Measurements from ENCODE around the gene DNAAF8. TPM values are rescaled to one million over a fixed set of nuclear protein-coding genes. Genes with fewer than 3 reads are reported as not detected.
A peak's percentile ranks its signal among the peaks of the same experiment; 100 is the strongest.

DNAAF8 gene
- total RNA-seq, 1 donor from 2014 or later: 0.96 TPM

DNA sequence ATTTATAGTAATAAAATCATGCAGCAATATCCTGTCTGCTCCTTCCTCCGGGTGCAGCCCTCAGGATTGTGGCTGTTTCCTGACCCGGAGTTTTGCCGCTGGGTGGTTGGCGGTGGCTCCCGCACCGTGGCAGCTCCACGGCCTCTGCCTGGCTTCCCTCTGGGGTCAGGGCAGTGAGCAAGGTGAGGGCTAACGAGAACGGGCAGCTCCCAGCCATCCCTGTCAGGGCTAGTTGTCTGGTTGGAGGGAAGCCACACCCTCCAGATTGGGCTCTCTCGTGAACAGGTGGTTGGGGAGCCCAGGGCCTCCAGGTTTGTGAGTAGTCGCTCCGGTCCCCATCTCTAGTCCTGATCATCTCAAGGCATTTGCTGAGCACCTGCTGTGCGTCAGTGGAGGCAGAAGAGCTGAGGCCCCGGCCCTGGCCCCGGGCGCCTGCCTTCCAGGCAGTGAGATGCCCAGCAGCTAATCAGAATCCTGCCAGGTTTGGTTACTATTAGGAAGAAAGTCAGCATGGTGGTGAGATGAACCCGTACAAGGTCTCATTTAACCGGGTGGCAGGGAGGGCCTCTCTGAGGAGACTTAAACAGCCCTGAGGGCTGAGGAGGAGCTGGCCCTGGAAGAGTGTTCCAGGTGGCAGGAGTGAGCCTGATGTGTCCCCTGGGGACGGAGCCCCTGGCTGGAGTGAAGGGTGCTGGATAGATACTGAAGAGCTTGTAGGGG is 43.2 kb upstream of the DNAAF8 start:
- TF ChIP-seq, protein P1, sequence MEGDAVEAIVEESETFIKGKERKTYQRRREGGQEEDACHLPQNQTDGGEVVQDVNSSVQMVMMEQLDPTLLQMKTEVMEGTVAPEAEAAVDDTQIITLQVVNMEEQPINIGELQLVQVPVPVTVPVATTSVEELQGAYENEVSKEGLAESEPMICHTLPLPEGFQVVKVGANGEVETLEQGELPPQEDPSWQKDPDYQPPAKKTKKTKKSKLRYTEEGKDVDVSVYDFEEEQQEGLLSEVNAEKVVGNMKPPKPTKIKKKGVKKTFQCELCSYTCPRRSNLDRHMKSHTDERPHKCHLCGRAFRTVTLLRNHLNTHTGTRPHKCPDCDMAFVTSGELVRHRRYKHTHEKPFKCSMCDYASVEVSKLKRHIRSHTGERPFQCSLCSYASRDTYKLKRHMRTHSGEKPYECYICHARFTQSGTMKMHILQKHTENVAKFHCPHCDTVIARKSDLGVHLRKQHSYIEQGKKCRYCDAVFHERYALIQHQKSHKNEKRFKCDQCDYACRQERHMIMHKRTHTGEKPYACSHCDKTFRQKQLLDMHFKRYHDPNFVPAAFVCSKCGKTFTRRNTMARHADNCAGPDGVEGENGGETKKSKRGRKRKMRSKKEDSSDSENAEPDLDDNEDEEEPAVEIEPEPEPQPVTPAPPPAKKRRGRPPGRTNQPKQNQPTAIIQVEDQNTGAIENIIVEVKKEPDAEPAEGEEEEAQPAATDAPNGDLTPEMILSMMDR (conservative IDR thresholded peaks at IDR 0.05): no peak
- H3K4me3 Mint-ChIP-seq: peak overlapping the region; percentile 75
- H3K4me1 Mint-ChIP-seq: no peaks in the 10 kb centered on the region
- H3K9me3 Mint-ChIP-seq: no peaks in the 10 kb centered on the region
- no peaks in the 10 kb centered on the region for H3K36me3 Mint-ChIP-seq (ENCODE audit: low read depth)
- peaks cover 3% of the 10 kb centered on the region for H3K27me3 Mint-ChIP-seq (ENCODE audit: low read depth)
- DNase-seq (ENCODE audit: low read depth, low spot score): no peak
- no peak overlapping the region for H3K27ac Mint-ChIP-seq (ENCODE audit: unreplicated experiment)

DNA sequence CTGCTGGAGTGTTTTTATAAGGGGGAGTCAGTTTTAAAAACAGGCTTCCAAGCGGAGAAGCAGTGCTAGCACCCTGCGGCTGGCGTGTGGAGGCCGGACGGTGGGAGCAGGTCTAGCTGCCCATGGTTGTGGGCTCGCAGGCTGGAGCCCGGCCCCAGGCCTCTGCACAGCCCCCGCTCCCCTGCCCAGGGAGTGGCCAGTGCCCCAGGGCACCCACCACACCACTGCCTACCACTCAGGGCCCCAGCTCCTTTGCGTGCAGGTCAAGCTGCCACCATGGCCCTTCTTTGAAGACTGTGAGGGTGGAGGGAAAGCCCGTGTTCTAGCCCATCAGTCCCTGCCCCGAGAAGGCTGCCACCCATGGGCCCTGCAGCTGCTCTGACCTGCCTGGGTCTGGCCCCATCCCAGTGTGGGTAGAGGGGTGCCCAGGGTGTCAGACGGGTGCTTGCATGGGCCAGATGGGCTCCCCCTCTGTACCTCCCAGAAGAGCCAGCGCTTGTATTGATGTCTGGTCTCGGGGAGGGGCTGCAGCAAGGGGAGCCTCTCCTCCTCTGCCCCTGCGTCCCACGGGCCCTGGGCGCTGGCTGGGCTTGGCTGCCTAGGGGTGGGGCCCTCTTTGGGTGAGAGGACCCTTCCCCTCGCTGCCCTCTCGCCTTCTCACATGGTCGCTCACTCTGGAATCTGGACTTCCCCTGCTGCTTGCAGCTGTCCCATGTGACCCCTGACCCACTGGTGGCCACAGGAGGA is 42.5 kb upstream of the DNAAF8 start:
- H3K4me3 Mint-ChIP-seq: peak overlapping the region; percentile 75
- peaks cover 3% of the 10 kb centered on the region for H3K27me3 Mint-ChIP-seq (ENCODE audit: low read depth)
- H3K9me3 Mint-ChIP-seq: no peaks in the 10 kb centered on the region
- no peaks in the 10 kb centered on the region for H3K4me1 Mint-ChIP-seq
- H3K36me3 Mint-ChIP-seq (ENCODE audit: low read depth): no peaks in the 10 kb centered on the region
- DNase-seq (ENCODE audit: low read depth, low spot score): no peak
- TF ChIP-seq, protein P1 (conservative IDR thresholded peaks at IDR 0.05): no peak
- H3K27ac Mint-ChIP-seq (ENCODE audit: unreplicated experiment): no peak overlapping the region

DNA sequence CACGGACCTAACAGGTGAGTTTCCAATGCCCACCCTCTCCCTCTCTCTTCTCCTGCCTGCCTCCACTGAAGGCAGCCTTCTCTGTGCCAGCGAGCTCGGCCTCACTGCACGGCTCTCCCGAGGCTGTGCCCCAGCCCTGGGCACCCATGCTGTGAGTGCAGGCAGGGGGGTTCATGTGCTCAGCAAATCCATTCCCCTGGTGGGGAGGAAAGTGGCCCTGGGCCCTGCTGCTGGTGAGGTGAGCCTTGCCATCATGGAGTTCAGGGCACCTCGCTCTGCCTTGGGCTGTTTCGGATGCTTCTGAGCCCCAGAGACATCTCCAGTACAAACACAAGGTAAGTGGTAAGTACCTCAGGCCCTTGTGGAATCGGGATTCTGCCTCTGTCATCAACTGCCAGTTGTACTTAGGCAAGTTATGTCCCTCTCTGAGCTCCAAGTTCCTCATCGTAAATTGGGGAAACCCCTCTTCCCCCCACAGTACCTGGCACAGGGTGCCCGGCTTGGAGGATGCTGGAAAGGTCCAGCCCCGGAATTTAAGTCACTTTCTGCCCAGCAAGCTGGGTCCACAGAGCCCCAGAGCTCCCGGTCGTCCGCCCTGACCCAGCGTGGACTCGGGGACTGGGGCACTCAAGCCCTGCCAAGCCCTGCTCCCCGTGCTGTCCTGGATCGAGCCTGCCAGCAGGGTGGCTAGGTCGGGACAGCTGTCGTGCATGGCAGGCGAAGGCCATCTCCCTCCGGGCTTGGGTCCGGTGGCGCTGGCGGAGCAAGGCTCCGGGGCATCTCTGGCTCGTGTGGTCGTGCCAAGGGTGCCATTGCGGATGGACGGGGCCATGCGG is 41.7 kb upstream of the DNAAF8 start:
- Mint-ChIP-seq H3K36me3 (ENCODE audit: low read depth) (no peaks in the 10 kb centered on the region), H3K4me1 (no peaks in the 10 kb centered on the region), H3K27me3 (ENCODE audit: low read depth) (peaks cover 3% of the 10 kb centered on the region), H3K4me3 (peak overlapping the region; percentile 87), H3K9me3 (no peaks in the 10 kb centered on the region), H3K27ac (ENCODE audit: unreplicated experiment) (peak overlapping the region; percentile 93)
- TF ChIP-seq, protein P1 (conservative IDR thresholded peaks at IDR 0.05): no peak
- no peak for DNase-seq (ENCODE audit: low read depth, low spot score)

DNA sequence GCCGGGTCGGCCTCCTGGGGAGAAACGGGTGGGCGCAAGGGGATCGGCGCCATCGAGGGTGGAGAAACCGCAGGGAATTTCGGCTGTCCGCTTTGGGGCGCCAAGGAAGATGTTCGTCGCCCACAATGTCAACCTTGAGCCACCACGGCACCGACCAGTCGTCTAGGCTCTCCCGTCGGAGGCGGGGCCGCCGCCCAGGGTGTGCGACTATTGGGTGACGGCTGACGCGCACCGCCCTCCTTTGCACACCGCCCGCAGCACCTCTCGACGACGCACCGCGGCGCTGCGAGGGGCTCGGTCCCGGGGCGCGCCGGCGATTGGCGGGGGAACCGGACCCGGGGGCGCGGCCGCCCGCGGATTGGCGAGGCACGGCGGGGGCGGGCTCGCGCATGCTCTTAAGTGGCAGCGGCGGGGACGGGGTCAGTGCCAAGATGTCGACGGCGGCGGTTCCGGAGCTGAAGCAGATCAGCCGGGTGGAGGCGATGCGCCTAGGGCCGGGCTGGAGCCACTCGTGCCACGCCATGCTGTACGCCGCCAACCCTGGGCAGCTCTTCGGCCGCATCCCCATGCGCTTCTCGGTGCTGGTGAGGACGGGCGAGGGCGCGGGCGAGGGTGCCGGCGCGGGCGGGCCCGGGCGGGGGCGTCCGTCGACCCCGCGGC is 40.9 kb upstream of the DNAAF8 start, which contains the start of gene NUDT16L1:
TSS of gene NUDT16L1 (plus strand) at position 267 of the 660 bp plus-strand sequence. CDS start at position 432, 165 bp downstream.
- TF ChIP-seq, protein P1 (conservative IDR thresholded peaks at IDR 0.05): peak; percentile 32
- Mint-ChIP-seq H3K36me3 (ENCODE audit: low read depth) (no peaks in the 10 kb centered on the region), H3K27me3 (ENCODE audit: low read depth) (peaks cover 3% of the 10 kb centered on the region), H3K4me1 (no peaks in the 10 kb centered on the region), H3K27ac (ENCODE audit: unreplicated experiment) (peak within 1 kb of the TSS; percentile 93), H3K9me3 (no peaks in the 10 kb centered on the region), H3K4me3 (peak within 1 kb of the TSS; percentile 88)
- peak; percentile 93 for DNase-seq (ENCODE audit: low read depth, low spot score)

Measured in neural crest cell (in vitro differentiated cells).